ENCODE data around the gene MATR3. TPM values are rescaled to one million over a fixed set of nuclear protein-coding genes. Genes with fewer than 3 reads are reported as not detected.
"Not testable (repeated sequence)": the region's sequence is repeated elsewhere in the genome, so short reads cannot be mapped to it uniquely, and the experiment has no call there.

MATR3 gene
- total RNA-seq, 4 donors from 2014 or later = 164 to 234 (median 220) TPM

GRCh38 chr5:139342423-139342723 lies 48.8 kb downstream of the MATR3 start:
- H3K9me3 ChIP-seq = no peaks in the 10 kb centered on the region
- intact Hi-C loops (cut with DNase I) = loop anchor here (5.0 kb wide), 1 partner anchor 45 kb away; no protein-coding TSS in a partner anchor
- no peak for TF ChIP-seq EP300 (IDR thresholded peaks at IDR 0.05)
- peak in 1 of 2 donors; percentile 37 for TF ChIP-seq POLR2AphosphoS5 (IDR thresholded peaks at IDR 0.05)
- H3K27me3 ChIP-seq = no peaks in the 10 kb centered on the region
- WGBS = 0% methylated on average over 14 of the region's 16 CpGs
- peak overlapping the region; percentile 78 to 98 (median 97) for H3K4me3 ChIP-seq
- H3K36me3 ChIP-seq = peaks cover 0 to 3% (median 0%) of the 10 kb centered on the region in 4 donors
- no peak for DNase-seq (ENCODE audit: extremely low spot score)
- H3K4me1 ChIP-seq = peaks cover 23 to 54% (median 50%) of the 10 kb centered on the region in 4 donors
- peak overlapping the region; percentile 98 to 99 (median 98) for H3K27ac ChIP-seq (replicated peaks in 1 of 4)

DNA sequence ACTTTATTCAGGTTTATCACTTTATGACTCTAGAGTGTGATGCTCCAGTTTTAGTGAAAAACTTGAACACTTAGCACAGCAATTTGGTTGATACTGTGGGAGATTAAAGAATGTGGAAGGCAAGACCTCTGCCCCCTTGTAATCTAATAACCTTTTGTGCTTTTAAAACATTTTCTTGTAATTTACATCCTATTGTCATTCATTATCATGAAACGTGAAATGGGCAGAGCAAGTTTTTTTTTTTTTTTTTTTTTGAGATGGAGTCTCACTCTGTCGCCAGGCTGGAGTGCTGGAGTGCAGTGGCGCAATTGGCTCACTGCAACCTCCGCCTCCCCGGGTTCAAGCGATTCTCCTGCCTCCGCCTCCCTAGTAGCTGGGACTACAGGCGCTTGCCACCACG lies 49.9 kb downstream of the MATR3 start:
- Histone ChIP-seq H3K27ac (replicated peaks in 1 of 4) (peak overlapping the region in 1 of 4 donors; percentile 98), H3K9me3 (no peaks in the 10 kb centered on the region), H3K27me3 (no peaks in the 10 kb centered on the region), H3K4me1 (peaks cover 29 to 63% (median 58%) of the 10 kb centered on the region in 4 donors), H3K4me3 (peak overlapping the region; percentile 78 to 98 (median 97)), H3K36me3 (peaks cover 0 to 4% (median 0%) of the 10 kb centered on the region in 4 donors)
- no peak for TF ChIP-seq EP300 (IDR thresholded peaks at IDR 0.05)
- no peak for TF ChIP-seq POLR2A (IDR thresholded peaks at IDR 0.05; ENCODE audit: low read depth)
- no peak for TF ChIP-seq CTCF (IDR thresholded peaks at IDR 0.05)
- TF ChIP-seq POLR2AphosphoS5 (IDR thresholded peaks at IDR 0.05) = no peak
- DNase-seq (ENCODE audit: extremely low spot score) = no peak
- intact Hi-C loops (cut with DNase I) = loop anchor here (5.0 kb wide), 1 partner anchor 46 kb away; no protein-coding TSS in a partner anchor
- 81% methylated on average over 9 of the region's 9 CpGs for WGBS

DNA sequence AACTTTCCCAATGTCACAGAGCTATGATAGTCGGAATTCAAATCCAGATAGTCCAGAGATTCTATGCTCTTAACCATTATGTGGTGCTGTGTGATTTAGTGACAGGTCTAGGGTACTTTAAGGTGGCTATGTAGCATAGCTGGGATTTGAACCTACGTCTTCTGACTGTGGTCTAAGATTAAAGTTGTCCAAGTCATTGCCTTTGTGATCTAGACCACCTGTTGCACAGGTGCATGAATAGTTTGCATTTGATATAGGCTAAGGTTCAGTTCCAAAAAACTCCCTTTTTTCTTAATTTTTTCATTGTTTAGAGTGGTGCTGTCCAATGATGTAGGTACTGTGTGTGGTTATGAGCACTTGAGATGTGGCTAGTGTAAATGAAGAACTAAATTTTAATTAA lies 50.6 kb downstream of the MATR3 start:
- peaks cover 0 to 4% (median 0%) of the 10 kb centered on the region in 4 donors for H3K36me3 ChIP-seq
- no peak for DNase-seq (ENCODE audit: extremely low spot score)
- H3K27ac ChIP-seq (replicated peaks in 1 of 4) = no peak overlapping the region
- peak overlapping the region in 1 of 4 donors; percentile 98 for H3K4me3 ChIP-seq
- no peaks in the 10 kb centered on the region for H3K9me3 ChIP-seq
- peaks cover 35 to 70% (median 63%) of the 10 kb centered on the region in 4 donors for H3K4me1 ChIP-seq
- no peak for TF ChIP-seq CTCF (IDR thresholded peaks at IDR 0.05)
- TF ChIP-seq EP300 (IDR thresholded peaks at IDR 0.05) = no peak
- no peak for TF ChIP-seq POLR2A (IDR thresholded peaks at IDR 0.05; ENCODE audit: low read depth)
- intact Hi-C loops (cut with DNase I) = loop anchor here (5.0 kb wide), 1 partner anchor 47 kb away; no protein-coding TSS in a partner anchor
- no peaks in the 10 kb centered on the region for H3K27me3 ChIP-seq
- 74% methylated on average over 2 of the region's 2 CpGs for WGBS

DNA sequence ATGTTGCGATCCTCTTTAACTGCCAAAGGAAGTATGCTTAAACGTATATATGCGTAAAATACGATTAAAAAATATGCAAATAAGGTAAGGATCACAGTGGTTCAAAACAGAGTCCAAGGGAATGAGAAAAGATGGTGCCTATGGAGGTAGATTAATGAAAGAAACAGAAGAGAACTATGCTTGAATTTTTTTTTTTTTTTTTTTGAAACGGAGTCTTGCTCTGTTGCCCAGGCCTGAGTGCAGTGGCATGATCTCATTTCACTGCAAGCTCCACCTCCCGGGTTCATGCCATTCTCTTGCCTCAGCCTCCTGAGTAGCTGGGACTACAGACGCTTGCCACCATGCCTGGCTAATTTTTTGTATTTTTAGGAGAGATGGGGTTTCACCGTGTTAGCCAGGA lies 51.9 kb downstream of the MATR3 start:
- DNase-seq (ENCODE audit: extremely low spot score); H3K4me3 ChIP-seq; H3K36me3 ChIP-seq; H3K27ac ChIP-seq (replicated peaks in 1 of 4); H3K9me3 ChIP-seq; intact Hi-C loops (cut with DNase I); H3K27me3 ChIP-seq: not testable (repeated sequence)
- WGBS = 90% methylated on average over 8 of the region's 8 CpGs
- H3K4me1 ChIP-seq = peaks cover 42 to 81% (median 69%) of the 10 kb centered on the region in 4 donors

- H3K4me3 ChIP-seq; H3K27me3 ChIP-seq; DNase-seq (ENCODE audit: extremely low spot score); intact Hi-C loops (cut with DNase I); H3K27ac ChIP-seq (replicated peaks in 1 of 4); H3K9me3 ChIP-seq; H3K36me3 ChIP-seq: not testable (repeated sequence)
- peaks cover 39 to 85% (median 74%) of the 10 kb centered on the region in 4 donors for H3K4me1 ChIP-seq
- 93% methylated on average over 9 of the region's 9 CpGs for WGBS
These were observed 54.3 kb downstream of the MATR3 start for GRCh38 chr5:139347863-139348262.

GRCh38 chr5:139354186-139354585 lies 60.6 kb downstream of the MATR3 start:
- no peak for DNase-seq (ENCODE audit: extremely low spot score)
- H3K36me3 ChIP-seq = peaks cover 0 to 6% (median 2%) of the 10 kb centered on the region in 4 donors
- no peak overlapping the region for H3K4me3 ChIP-seq
- intact Hi-C loops (cut with DNase I) = no loop called here
- no peaks in the 10 kb centered on the region for H3K27me3 ChIP-seq
- H3K4me1 ChIP-seq = peaks cover 21 to 63% (median 47%) of the 10 kb centered on the region in 4 donors
- H3K27ac ChIP-seq (replicated peaks in 1 of 4) = no peak overlapping the region
- no peaks in the 10 kb centered on the region for H3K9me3 ChIP-seq
- WGBS = 90% methylated on average over 3 of the region's 3 CpGs
- TF ChIP-seq EP300 (IDR thresholded peaks at IDR 0.05) (no peak), CTCF (IDR thresholded peaks at IDR 0.05) (no peak), POLR2AphosphoS5 (IDR thresholded peaks at IDR 0.05) (no peak), POLR2A (IDR thresholded peaks at IDR 0.05; ENCODE audit: low read depth) (no peak)

- Histone ChIP-seq H3K36me3 (peaks cover 0 to 12% (median 2%) of the 10 kb centered on the region in 4 donors), H3K4me1 (peaks cover 12 to 62% (median 48%) of the 10 kb centered on the region in 4 donors)
- H3K9me3 ChIP-seq; H3K4me3 ChIP-seq; DNase-seq (ENCODE audit: extremely low spot score); H3K27me3 ChIP-seq; H3K27ac ChIP-seq (replicated peaks in 1 of 4); intact Hi-C loops (cut with DNase I): not testable (repeated sequence)
- WGBS = 93% methylated on average over 8 of the region's 8 CpGs
These were observed 62.4 kb downstream of the MATR3 start for GRCh38 chr5:139355900-139356299.

Measured in esophagus muscularis mucosa (tissue), 4 donors.